Naive thymus-derived CD4-positive, alpha-beta T cell (primary cell): Measurements from ENCODE around the gene MPHOSPH9. TPM values are rescaled to one million over a fixed set of nuclear protein-coding genes. Genes with fewer than 3 reads are reported as not detected.

ENCODE experiments used
- ATAC-seq: fragments of 150-1000 bp; cut with Tn5 transposase; 2 replicates; pipeline ENCODE4 v1.10.0; 2021; ENCODE audit warnings: mild to moderate bottlenecking, moderate library complexity
- CTCF ChIA-PET: fragments of 350-600 bp; sonication (Branson Sonifier 250); formaldehyde crosslinking; loops from one replicate; lab custom pipeline; 2021; ENCODE audit warnings: antibody characterized with exemption; lab: Charles Lee
- POLR2A ChIA-PET: fragments of 350-600 bp; sonication (Branson Sonifier 250); formaldehyde crosslinking; loops from one replicate; lab custom pipeline; 2021; ENCODE audit warnings: antibody characterized with exemption, inconsistent platforms; lab: Charles Lee
- DNase-seq, 9 donors: peaks; one replicate each; pipeline versions ENCODE4 v3.0.0 to v3.0.0-alpha.2; 2020 to 2022; ENCODE audit warnings: mixed read lengths in 1 of 9
- H3K27ac ChIP-seq: one replicate; pipeline ENCODE4 v1.7.0; 2013; ENCODE audit warnings: mild to moderate bottlenecking, low read depth, low read length, moderate library complexity
- H3K27me3 ChIP-seq, 2 donors: one replicate each; pipeline ENCODE4 v1.7.0; 2013; ENCODE audit warnings: low read length in 2 of 2, mild to moderate bottlenecking in 2 of 2, moderate library complexity in 2 of 2; ENCODE audit not compliant: control insufficient read depth in 2 of 2, insufficient read depth in 2 of 2
- H3K36me3 ChIP-seq, 3 experiments: 1 replicate in 2 of 3; 2 replicates in 1 of 3; pipeline ENCODE4 v1.7.0; 2013; ENCODE audit warnings: low read length in 3 of 3, mild to moderate bottlenecking in 3 of 3, moderate library complexity in 1 of 3; ENCODE audit not compliant: insufficient read depth in 3 of 3, control insufficient read depth in 2 of 3
- H3K4me1 ChIP-seq, 2 donors: one replicate each; pipeline ENCODE4 v1.7.0; 2013; ENCODE audit warnings: low read length in 2 of 2, mild to moderate bottlenecking in 2 of 2, moderate library complexity in 1 of 2; ENCODE audit not compliant: control insufficient read depth in 2 of 2, insufficient read depth in 2 of 2
- H3K4me3 ChIP-seq: 2 replicates; pipeline ENCODE4 v1.7.0; 2013; ENCODE audit warnings: mild to moderate bottlenecking, low read length
- H3K9me3 ChIP-seq, 3 experiments: 1 replicate in 2 of 3; 2 replicates in 1 of 3; pipeline ENCODE4 v1.7.0; 2013; ENCODE audit warnings: low read length in 3 of 3; ENCODE audit not compliant: control insufficient read depth in 2 of 3
- H3K27ac Mint-ChIP-seq, 9 donors: one replicate each; pipeline ENCODE4 v1.8.0; 2020 to 2022; ENCODE audit warnings: mixed read lengths in 9 of 9, mild to moderate bottlenecking in 8 of 9, moderate library complexity in 5 of 9, inconsistent platforms in 2 of 9
- H3K27me3 Mint-ChIP-seq, 5 donors: one replicate each; pipeline ENCODE4 v1.8.0; 2021 to 2022; ENCODE audit warnings: mixed read lengths in 5 of 5, mild to moderate bottlenecking in 1 of 5
- H3K36me3 Mint-ChIP-seq, 5 donors: one replicate each; pipeline ENCODE4 v1.8.0; 2020 to 2022; ENCODE audit warnings: mixed read lengths in 5 of 5, mild to moderate bottlenecking in 3 of 5, inconsistent platforms in 1 of 5
- H3K4me1 Mint-ChIP-seq, 7 donors: one replicate each; pipeline ENCODE4 v1.8.0; 2020 to 2022; ENCODE audit warnings: mixed read lengths in 7 of 7, mild to moderate bottlenecking in 3 of 7, inconsistent platforms in 1 of 7
- H3K4me3 Mint-ChIP-seq, 10 donors: one replicate each; pipeline ENCODE4 v1.8.0; 2020 to 2022; ENCODE audit warnings: mild to moderate bottlenecking in 10 of 10, mixed read lengths in 10 of 10, moderate library complexity in 6 of 10, inconsistent platforms in 2 of 10
- H3K9me3 Mint-ChIP-seq, 11 donors: one replicate each; pipeline ENCODE4 v1.8.0; 2020 to 2022; ENCODE audit warnings: mixed read lengths in 11 of 11, mild to moderate bottlenecking in 4 of 11, inconsistent platforms in 1 of 11, moderate library complexity in 1 of 11
- intact Hi-C, 2 donors: fragments of 100-400 bp; cut with micrococcal nuclease; formaldehyde crosslinking; loops; one replicate each; pipeline ENCODE4 v1.15.1; 2023
- polyA plus RNA-seq, 2 donors: library from polyadenylated mRNA; unstranded; fragments of 300-500 nt; fragmentation: Illumina TruSeq; gene quantifications; one replicate each; pipeline ENCODE4 v1.2.3, GENCODE V29; 2021
- total RNA-seq, 6 experiments: library from RNA in 5 of 6; stranded (reverse) in 5 of 6; gene quantifications; 1 replicate in 5 of 6; 2 replicates in 1 of 6; pipeline ENCODE4 v1.2.3 and lab custom pipeline; 2021 to 2026

The MPHOSPH9 gene
- total and polyA plus RNA-seq, 7 experiments from 2014 or later = 34.0 to 102 (median 77.1) TPM

DNA sequence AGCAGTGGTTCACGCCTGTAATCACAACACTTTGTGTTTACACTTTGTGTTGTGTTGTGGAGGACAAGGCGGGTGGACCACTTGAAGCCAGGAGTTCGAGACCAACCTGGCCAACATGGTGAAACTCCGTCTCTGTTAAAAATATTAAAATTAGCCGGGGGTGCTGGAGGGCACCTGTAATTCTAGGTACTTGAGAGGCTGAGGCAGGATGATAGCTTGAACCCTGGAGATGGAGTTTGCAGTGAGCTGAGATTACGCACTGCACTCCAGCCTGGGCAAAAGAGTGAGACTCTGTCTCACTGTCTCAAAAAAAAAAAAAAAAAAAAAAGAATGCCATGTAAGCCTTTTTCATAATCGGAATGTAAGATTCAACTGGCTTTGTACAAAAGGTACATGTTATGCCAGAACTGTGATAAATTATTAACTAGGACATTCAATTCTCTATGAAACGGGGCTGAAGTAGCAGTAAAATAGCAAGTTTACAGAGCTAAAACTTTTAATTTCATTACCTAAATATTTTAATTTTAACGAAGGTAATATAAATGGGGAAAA lies 68.2 kb downstream of the MPHOSPH9 start:
- H3K36me3 ChIP-seq = peaks cover 6 to 56% (median 20%) of the 10 kb centered on the region in 3 experiments
- H3K4me1 ChIP-seq = no peaks in the 10 kb centered on the region
- no peak overlapping the region for H3K27ac ChIP-seq
- Mint-ChIP-seq H3K4me1 (peaks cover 0 to 4% (median 0%) of the 10 kb centered on the region in 7 donors), H3K4me3 (no peak overlapping the region), H3K36me3 (peaks cover 5 to 33% (median 13%) of the 10 kb centered on the region in 5 donors), H3K9me3 (no peaks in the 10 kb centered on the region), H3K27ac (peak overlapping the region in 2 of 9 donors; percentile 2 to 8), H3K27me3 (no peaks in the 10 kb centered on the region)
- CTCF ChIA-PET = interaction anchor here (1.2 kb wide), 1 partner anchor 121 kb away, joined by 3 read pairs; no protein-coding TSS in a partner anchor
- no peaks in the 10 kb centered on the region for H3K27me3 ChIP-seq
- H3K4me3 ChIP-seq = no peak overlapping the region
- intact Hi-C loops = no loop called here
- ATAC-seq = no peak
- DNase-seq = no peak
- no peaks in the 10 kb centered on the region for H3K9me3 ChIP-seq
- POLR2A ChIA-PET = no interaction called here

DNA sequence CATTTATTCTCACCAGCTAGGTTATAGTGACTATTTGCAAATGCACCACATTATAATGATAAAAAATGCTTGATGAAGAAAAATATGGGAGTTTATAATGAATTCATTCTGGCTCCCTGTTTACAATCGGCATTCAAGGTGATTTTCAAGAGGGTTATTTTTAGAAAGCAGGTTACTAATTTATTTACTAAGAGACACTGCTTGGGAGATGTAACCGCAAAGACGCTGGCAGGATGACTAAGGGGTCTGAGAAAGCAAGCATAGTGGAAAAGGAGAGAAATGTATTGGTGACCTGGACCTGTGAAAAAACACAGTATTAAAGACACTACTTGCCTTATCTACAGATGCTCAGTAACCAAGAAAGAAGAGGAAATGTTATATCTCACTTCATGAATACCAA lies 68.7 kb downstream of the MPHOSPH9 start:
- ChIA-PET POLR2A (no interaction called here), CTCF (no interaction called here)
- ATAC-seq = no peak
- Mint-ChIP-seq H3K27me3 (no peaks in the 10 kb centered on the region), H3K9me3 (no peaks in the 10 kb centered on the region), H3K36me3 (peaks cover 5 to 33% (median 13%) of the 10 kb centered on the region in 5 donors), H3K27ac (peak overlapping the region in 3 of 9 donors; percentile 2 to 61 (median 8)), H3K4me1 (peaks cover 0 to 4% (median 0%) of the 10 kb centered on the region in 7 donors), H3K4me3 (no peak overlapping the region)
- Histone ChIP-seq H3K27me3 (no peaks in the 10 kb centered on the region), H3K27ac (no peak overlapping the region), H3K4me3 (no peak overlapping the region), H3K36me3 (peaks cover 6 to 60% (median 20%) of the 10 kb centered on the region in 3 experiments), H3K9me3 (no peaks in the 10 kb centered on the region), H3K4me1 (no peaks in the 10 kb centered on the region)
- no peak for DNase-seq
- intact Hi-C loops = no loop called here

DNA sequence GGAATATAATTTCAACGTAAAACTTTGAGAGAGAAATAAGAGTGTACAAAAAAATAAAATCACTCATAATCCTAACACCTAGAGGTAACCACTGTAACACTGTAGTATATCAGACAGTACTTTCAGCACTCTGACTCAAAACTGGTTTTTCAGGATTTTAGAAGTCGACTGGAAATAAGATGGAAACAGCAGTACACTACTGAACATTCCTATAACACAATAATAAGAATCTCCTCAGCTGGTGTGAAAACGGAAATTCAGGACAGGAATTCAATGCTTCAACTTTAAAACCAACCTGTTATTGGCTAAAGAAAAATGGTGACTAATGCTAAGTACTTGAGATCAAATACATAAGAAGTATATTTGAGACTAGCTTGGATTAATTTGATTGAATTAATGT lies 69.7 kb downstream of the MPHOSPH9 start:
- no peaks in the 10 kb centered on the region for H3K4me1 ChIP-seq
- no peak for DNase-seq
- ChIA-PET POLR2A (no interaction called here), CTCF (interaction anchor here (0.7 kb wide), 1 partner anchor 9 kb away, joined by 3 read pairs; no protein-coding TSS in a partner anchor)
- Mint-ChIP-seq H3K4me1 (no peaks in the 10 kb centered on the region), H3K36me3 (peaks cover 5 to 28% (median 13%) of the 10 kb centered on the region in 5 donors), H3K27me3 (no peaks in the 10 kb centered on the region), H3K4me3 (no peak overlapping the region), H3K9me3 (no peaks in the 10 kb centered on the region), H3K27ac (peak overlapping the region in 1 of 9 donors; percentile 14)
- H3K27ac ChIP-seq = no peak overlapping the region
- H3K27me3 ChIP-seq = no peaks in the 10 kb centered on the region
- no peak overlapping the region for H3K4me3 ChIP-seq
- intact Hi-C loops = no loop called here
- ATAC-seq = no peak
- H3K36me3 ChIP-seq = peaks cover 6 to 60% (median 20%) of the 10 kb centered on the region in 3 experiments
- H3K9me3 ChIP-seq = no peaks in the 10 kb centered on the region

DNA sequence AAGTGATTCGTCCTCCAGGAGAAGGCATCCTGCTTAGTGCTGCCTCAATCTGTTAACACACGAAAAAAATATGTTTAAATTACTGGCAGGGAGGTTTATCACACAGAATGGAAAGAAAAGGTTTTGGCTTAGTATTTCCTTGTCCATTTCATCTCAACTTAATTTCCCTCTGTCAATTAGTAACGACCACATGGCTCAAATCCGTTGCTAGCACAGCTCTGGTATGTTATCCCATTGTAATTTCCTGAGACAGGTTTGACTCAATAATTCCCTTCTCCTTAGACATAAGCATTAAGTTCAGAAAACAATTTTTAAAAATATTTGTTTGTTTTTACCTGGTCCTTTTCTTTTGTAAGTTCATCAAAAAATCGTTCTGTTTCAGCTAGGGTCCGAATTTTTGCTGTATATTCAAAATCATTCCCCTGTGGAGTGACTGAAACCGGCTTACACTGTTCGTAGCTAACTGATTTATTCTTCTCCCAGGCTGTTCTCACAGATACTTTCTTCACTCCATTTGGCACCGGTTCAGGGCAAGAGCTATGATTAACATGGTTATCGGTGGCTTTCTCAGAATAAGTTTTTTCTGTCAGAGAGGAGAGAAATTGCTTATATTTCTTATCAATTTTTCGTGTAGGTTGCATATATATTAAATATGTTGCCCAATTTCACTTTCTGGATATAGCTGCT lies 72.0 kb downstream of the MPHOSPH9 start:
- POLR2A ChIA-PET = interaction anchor here (0.9 to 1.3 kb wide), 5 partner anchors 9 to 84 kb away, joined by 3 to 5 read pairs (median 4); no protein-coding TSS in a partner anchor
- peaks cover 5 to 25% (median 8%) of the 10 kb centered on the region in 5 donors for H3K36me3 Mint-ChIP-seq
- H3K9me3 Mint-ChIP-seq = no peaks in the 10 kb centered on the region
- H3K27ac ChIP-seq = no peak overlapping the region
- H3K27ac Mint-ChIP-seq = peak overlapping the region in 1 of 9 donors; percentile 54
- no peak overlapping the region for H3K4me3 ChIP-seq
- no peaks in the 10 kb centered on the region for H3K4me1 Mint-ChIP-seq
- intact Hi-C loops = no loop called here
- H3K4me1 ChIP-seq = no peaks in the 10 kb centered on the region
- H3K9me3 ChIP-seq = no peaks in the 10 kb centered on the region
- no peak for ATAC-seq
- no peaks in the 10 kb centered on the region for H3K27me3 Mint-ChIP-seq
- no peak overlapping the region for H3K4me3 Mint-ChIP-seq
- no peak for DNase-seq
- peaks cover 3 to 43% (median 14%) of the 10 kb centered on the region in 3 experiments for H3K36me3 ChIP-seq
- CTCF ChIA-PET = interaction anchor here (1.6 kb wide), 1 partner anchor 77 kb away, joined by 4 read pairs; no protein-coding TSS in a partner anchor
- H3K27me3 ChIP-seq = no peaks in the 10 kb centered on the region

DNA sequence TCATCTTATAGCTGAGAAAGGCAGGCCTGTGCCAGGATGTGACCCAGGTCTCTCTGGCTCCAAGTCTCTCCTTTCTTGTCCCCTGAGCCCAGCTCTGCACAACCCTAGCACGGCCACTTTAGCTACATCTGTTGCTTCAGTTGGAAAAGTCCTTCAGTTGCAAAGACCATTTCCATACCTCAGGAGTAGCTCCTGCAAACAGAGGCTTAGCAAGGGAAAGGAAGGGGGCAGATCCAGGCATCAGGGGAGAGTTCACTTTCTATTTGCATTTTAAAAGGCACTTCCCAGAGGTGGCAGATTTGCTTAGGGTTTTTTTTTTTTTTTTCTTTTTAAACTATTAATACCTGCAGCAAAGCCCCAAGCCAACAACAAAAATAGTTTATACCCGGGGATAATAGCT lies 79.0 kb downstream of the MPHOSPH9 start:
- ChIA-PET CTCF (interaction anchor here (0.6 to 1.6 kb wide), 4 partner anchors 10 to 171 kb away, joined by 3 to 4 read pairs (median 3); no protein-coding TSS in a partner anchor), POLR2A (interaction anchor here (0.6 to 7.3 kb wide), 6 partner anchors 11 to 84 kb away, joined by 3 to 70 read pairs (median 6); partner anchors contain the start of genes MPHOSPH9 and MTRFR)
- peak overlapping the region in 1 of 10 donors; percentile 41 for H3K4me3 Mint-ChIP-seq
- intact Hi-C loops = loop anchor here in 1 of 2 donors (5.0 kb wide), 1 partner anchor 47 kb away; no protein-coding TSS in a partner anchor
- Histone ChIP-seq H3K36me3 (no peaks in the 10 kb centered on the region), H3K4me1 (peaks cover 6 to 21% of the 10 kb centered on the region in 2 donors), H3K27ac (no peak overlapping the region), H3K27me3 (no peaks in the 10 kb centered on the region), H3K9me3 (no peaks in the 10 kb centered on the region), H3K4me3 (no peak overlapping the region)
- no peak for ATAC-seq
- H3K36me3 Mint-ChIP-seq = peaks cover 0 to 6% (median 0%) of the 10 kb centered on the region in 5 donors
- H3K4me1 Mint-ChIP-seq = peaks cover 11 to 30% (median 23%) of the 10 kb centered on the region in 7 donors
- H3K27ac Mint-ChIP-seq = peak overlapping the region in 3 of 9 donors; percentile 17 to 66 (median 38)
- no peaks in the 10 kb centered on the region for H3K9me3 Mint-ChIP-seq
- DNase-seq = no peak
- peaks cover 0 to 13% (median 0%) of the 10 kb centered on the region in 5 donors for H3K27me3 Mint-ChIP-seq

DNA sequence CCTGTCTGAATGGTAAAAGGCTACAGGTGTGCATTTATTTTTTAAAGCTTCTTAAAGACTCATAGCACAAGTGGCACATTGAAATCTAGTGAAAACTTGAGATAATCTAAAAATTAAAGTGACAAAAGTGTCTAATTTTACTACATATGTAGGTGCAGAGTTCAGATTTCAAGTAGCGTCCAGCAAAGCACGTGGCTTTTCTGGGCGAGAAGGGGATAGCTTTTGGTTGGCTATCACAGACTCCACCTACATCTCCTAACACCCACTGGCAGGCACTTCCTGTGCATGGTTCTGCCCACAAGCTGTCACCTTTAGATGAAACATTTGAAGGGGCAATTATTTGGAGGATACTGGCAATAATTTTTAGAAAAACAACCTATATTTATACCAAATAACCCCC lies 80.1 kb downstream of the MPHOSPH9 start:
- Mint-ChIP-seq H3K27me3 (peaks cover 0 to 19% (median 0%) of the 10 kb centered on the region in 5 donors), H3K36me3 (peaks cover 0 to 14% (median 0%) of the 10 kb centered on the region in 5 donors), H3K9me3 (no peaks in the 10 kb centered on the region), H3K27ac (peak overlapping the region in 4 of 9 donors; percentile 20 to 77 (median 46)), H3K4me3 (peak overlapping the region in 9 of 10 donors; percentile 65 to 90 (median 82)), H3K4me1 (peaks cover 21 to 41% (median 32%) of the 10 kb centered on the region in 7 donors)
- Histone ChIP-seq H3K9me3 (no peaks in the 10 kb centered on the region), H3K27ac (no peak overlapping the region), H3K36me3 (no peaks in the 10 kb centered on the region), H3K27me3 (no peaks in the 10 kb centered on the region), H3K4me1 (peaks cover 6 to 29% of the 10 kb centered on the region in 2 donors), H3K4me3 (no peak overlapping the region)
- ATAC-seq (no peak), DNase-seq (no peak)
- ChIA-PET POLR2A (interaction anchor here (1.1 to 7.3 kb wide), 8 partner anchors 10 to 178 kb away, joined by 3 to 70 read pairs (median 4); partner anchors contain the start of genes MPHOSPH9, MTRFR and OGFOD2), CTCF (interaction anchor here (1.2 to 4.2 kb wide), 3 partner anchors 9 to 108 kb away, joined by 5 to 19 read pairs (median 6); no protein-coding TSS in a partner anchor)
- intact Hi-C loops = loop anchor here in 1 of 2 donors (5.0 kb wide), 1 partner anchor 46 kb away; no protein-coding TSS in a partner anchor
